ENCODE data around the gene NUCKS1. TPM values are rescaled to one million over a fixed set of nuclear protein-coding genes. Genes with fewer than 3 reads are reported as not detected.

Gene NUCKS1
- total and polyA plus RNA-seq, 10 of the 15 experiments (the other 5 are each of a cell fraction or from before 2014, with no cell fraction given): 40.5 to 135 (median 55.5) TPM

DNA sequence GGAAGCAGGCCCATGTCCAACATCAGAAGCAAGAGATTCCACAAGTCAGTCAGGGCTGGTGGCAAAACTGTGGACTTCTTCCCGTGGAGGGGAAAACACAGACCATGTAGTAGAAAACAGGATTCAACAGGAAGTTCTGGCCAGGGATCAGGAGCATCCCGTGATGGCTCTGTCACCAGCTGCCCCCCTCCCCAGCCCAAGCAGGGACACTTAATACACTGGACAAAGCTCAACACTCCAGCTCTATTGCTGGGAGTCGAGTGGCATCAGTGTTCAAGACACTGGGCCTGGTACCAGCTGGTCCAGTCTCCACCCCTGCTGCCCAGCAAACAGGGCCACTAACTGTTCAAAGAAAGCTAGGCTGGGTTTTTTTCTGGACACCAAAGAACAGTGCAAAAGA lies 73.4 kb downstream of the NUCKS1 start:
- intact Hi-C loops (cut with micrococcal nuclease; ENCODE audit: unreplicated experiment) (no loop called here), in situ Hi-C loops (cut with MboI) (no loop called here)
- Histone ChIP-seq H3K4me3 (no peak overlapping the region), H3K9ac (ENCODE audit: control insufficient read depth, insufficient read depth, low read length) (no peak overlapping the region), H3K9me3 (replicated peaks; ENCODE audit: control insufficient read depth, insufficient read depth, low read length) (no peaks in the 10 kb centered on the region), H3K36me3 (ENCODE audit: control insufficient read depth in 2 of 2, insufficient read depth in 2 of 2, low read length in 1 of 2) (no peaks in the 10 kb centered on the region), H4K20me1 (ENCODE audit: control insufficient read depth, insufficient read depth) (peaks cover 10% of the 10 kb centered on the region; the same call in 1 of the 2 replicates), H2AFZ (ENCODE audit: control insufficient read depth, low read depth, low read length) (no peak overlapping the region), H3K79me2 (ENCODE audit: control insufficient read depth, insufficient read depth, low read length) (no peaks in the 10 kb centered on the region), H3K27me3 (replicated peaks in 1 of 2; ENCODE audit: control insufficient read depth in 2 of 2, insufficient read depth in 2 of 2, low read length in 1 of 2) (0 out of 4 replicates have a peak, but pooled peaks cover 0 to 4% of the 10 kb centered on the region in 2 experiments), H3K27ac (ENCODE audit: control insufficient read depth, insufficient read depth) (no peak overlapping the region), H3K4me2 (ENCODE audit: control insufficient read depth, insufficient read depth) (no peak overlapping the region), H3K4me1 (ENCODE audit: control insufficient read depth, insufficient read depth, low read length) (peaks cover 24% of the 10 kb centered on the region)
- BruUV-seq (replicated peaks): no TSS peak
- RAD21 ChIA-PET (ENCODE audit: unreplicated experiment): interaction anchor here (1.1 to 6.7 kb wide), 5 partner anchors 9 to 301 kb away, joined by 4 to 36 read pairs (median 6); no protein-coding TSS in a partner anchor
- POLR2A ChIA-PET: interaction anchor here (0.6 to 5.0 kb wide), 7 partner anchors 7 to 241 kb away, joined by 3 to 24 read pairs (median 4); no protein-coding TSS in a partner anchor
- SMC1A ChIA-PET (ENCODE audit: uncharacterized antibody, unreplicated experiment): interaction anchor here (1.4 to 26.7 kb wide), 7 partner anchors 9 to 301 kb away, joined by 5 to 1008 read pairs (median 26); no protein-coding TSS in a partner anchor
- DNase-seq (ENCODE audit: low read depth, low spot score) (no peak), ATAC-seq (no peak), FAIRE-seq (no peak)
- 70% methylated on average over 3 of the region's 3 CpGs for WGBS (ENCODE audit: insufficient coverage, insufficient replicate concordance, low lambda C conversion rate, missing lambda C conversion rate)
- no peak for TF ChIP-seq IRF4 (IDR thresholded peaks at IDR 0.05; ENCODE audit: low read depth, low read length)
- CTCF ChIA-PET: interaction anchor here (0.8 to 31.9 kb wide), 9 partner anchors 9 to 342 kb away, joined by 3 to 1339 read pairs (median 7); no protein-coding TSS in a partner anchor

DNA sequence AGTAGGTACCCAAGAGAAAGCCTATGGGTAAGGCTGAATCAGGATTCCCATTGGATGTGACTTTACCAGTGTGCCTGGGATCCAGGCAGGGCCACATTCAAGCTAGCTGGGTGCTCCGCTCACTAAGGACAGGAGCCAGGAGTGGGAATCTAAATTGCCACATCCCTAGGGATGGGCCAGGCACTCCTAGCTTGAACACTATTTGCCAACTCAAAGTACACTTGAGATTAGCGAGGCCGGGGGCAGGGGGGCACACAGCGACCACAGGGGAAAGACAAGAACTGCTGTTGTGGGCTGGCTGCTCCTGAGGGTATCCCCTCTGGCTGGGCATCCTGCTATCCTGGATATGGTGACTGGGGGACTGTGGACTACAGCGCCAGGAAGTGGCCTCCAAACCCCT lies 74.0 kb downstream of the NUCKS1 start:
- Histone ChIP-seq H3K79me2 (ENCODE audit: control insufficient read depth, insufficient read depth, low read length) (no peaks in the 10 kb centered on the region), H3K4me1 (ENCODE audit: control insufficient read depth, insufficient read depth, low read length) (peaks cover 30% of the 10 kb centered on the region), H3K4me2 (ENCODE audit: control insufficient read depth, insufficient read depth) (no peak overlapping the region), H3K27me3 (replicated peaks in 1 of 2; ENCODE audit: control insufficient read depth in 2 of 2, insufficient read depth in 2 of 2, low read length in 1 of 2) (0 out of 4 replicates have a peak, but pooled peaks cover 0 to 4% of the 10 kb centered on the region in 2 experiments), H3K9me3 (replicated peaks; ENCODE audit: control insufficient read depth, insufficient read depth, low read length) (no peaks in the 10 kb centered on the region), H3K9ac (ENCODE audit: control insufficient read depth, insufficient read depth, low read length) (no peak overlapping the region), H2AFZ (ENCODE audit: control insufficient read depth, low read depth, low read length) (no peak overlapping the region), H3K27ac (ENCODE audit: control insufficient read depth, insufficient read depth) (no peak overlapping the region), H3K36me3 (ENCODE audit: control insufficient read depth in 2 of 2, insufficient read depth in 2 of 2, low read length in 1 of 2) (no peaks in the 10 kb centered on the region), H3K4me3 (no peak overlapping the region), H4K20me1 (ENCODE audit: control insufficient read depth, insufficient read depth) (peaks cover 10% of the 10 kb centered on the region; the same call in 1 of the 2 replicates)
- FAIRE-seq (no peak), ATAC-seq (no peak), DNase-seq (ENCODE audit: low read depth, low spot score) (no peak)
- ChIA-PET RAD21 (ENCODE audit: unreplicated experiment) (interaction anchor here (3.7 to 6.7 kb wide), 2 partner anchors 17 to 35 kb away, joined by 23 to 36 read pairs; no protein-coding TSS in a partner anchor), SMC1A (ENCODE audit: uncharacterized antibody, unreplicated experiment) (interaction anchor here (6.6 to 26.7 kb wide), 3 partner anchors 9 to 30 kb away, joined by 59 to 1008 read pairs (median 62); no protein-coding TSS in a partner anchor), CTCF (interaction anchor here (2.0 to 31.9 kb wide), 4 partner anchors 9 to 87 kb away, joined by 4 to 1339 read pairs (median 52); no protein-coding TSS in a partner anchor), POLR2A (interaction anchor here (0.8 to 1.4 kb wide), 3 partner anchors 17 to 241 kb away, joined by 3 to 4 read pairs (median 3); no protein-coding TSS in a partner anchor)
- intact Hi-C loops (cut with micrococcal nuclease; ENCODE audit: unreplicated experiment): no loop called here
- WGBS (ENCODE audit: insufficient coverage, insufficient replicate concordance, low lambda C conversion rate, missing lambda C conversion rate): 91% methylated on average over 5 of the region's 5 CpGs
- in situ Hi-C loops (cut with MboI): no loop called here
- BruUV-seq (replicated peaks): no TSS peak
- TF ChIP-seq MTA2 (IDR thresholded peaks at IDR 0.05; ENCODE audit: low read depth) (no peak), NFIC (IDR thresholded peaks at IDR 0.05; ENCODE audit: low read depth, low read length) (no peak), CEBPB (IDR thresholded peaks at IDR 0.05; ENCODE audit: borderline replicate concordance in 1 of 2, low read depth in 2 of 2, low read length in 2 of 2) (no peak), EGR1 (IDR thresholded peaks at IDR 0.05; ENCODE audit: borderline replicate concordance in 1 of 2, low read depth in 2 of 2, low read length in 2 of 2) (no peak), RAD21 (IDR thresholded peaks at IDR 0.05; ENCODE audit: insufficient read depth, low read depth, low read length) (no peak), BMI1 (IDR thresholded peaks at IDR 0.05; ENCODE audit: borderline replicate concordance) (no peak), MYC (IDR thresholded peaks at IDR 0.05; ENCODE audit: insufficient read depth, insufficient read length, insufficient replicate concordance, low read length, severe bottlenecking) (no peak), POLR2AphosphoS2 (IDR thresholded peaks at IDR 0.05; ENCODE audit: low read depth, low read length) (no peak)
- TF ChIP-seq, protein P1, sequence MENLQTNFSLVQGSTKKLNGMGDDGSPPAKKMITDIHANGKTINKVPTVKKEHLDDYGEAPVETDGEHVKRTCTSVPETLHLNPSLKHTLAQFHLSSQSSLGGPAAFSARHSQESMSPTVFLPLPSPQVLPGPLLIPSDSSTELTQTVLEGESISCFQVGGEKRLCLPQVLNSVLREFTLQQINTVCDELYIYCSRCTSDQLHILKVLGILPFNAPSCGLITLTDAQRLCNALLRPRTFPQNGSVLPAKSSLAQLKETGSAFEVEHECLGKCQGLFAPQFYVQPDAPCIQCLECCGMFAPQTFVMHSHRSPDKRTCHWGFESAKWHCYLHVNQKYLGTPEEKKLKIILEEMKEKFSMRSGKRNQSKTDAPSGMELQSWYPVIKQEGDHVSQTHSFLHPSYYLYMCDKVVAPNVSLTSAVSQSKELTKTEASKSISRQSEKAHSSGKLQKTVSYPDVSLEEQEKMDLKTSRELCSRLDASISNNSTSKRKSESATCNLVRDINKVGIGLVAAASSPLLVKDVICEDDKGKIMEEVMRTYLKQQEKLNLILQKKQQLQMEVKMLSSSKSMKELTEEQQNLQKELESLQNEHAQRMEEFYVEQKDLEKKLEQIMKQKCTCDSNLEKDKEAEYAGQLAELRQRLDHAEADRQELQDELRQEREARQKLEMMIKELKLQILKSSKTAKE (IDR thresholded peaks at IDR 0.05; ENCODE audit: low read depth, poor library complexity, severe bottlenecking): no peak
- TF ChIP-seq, protein P2, sequence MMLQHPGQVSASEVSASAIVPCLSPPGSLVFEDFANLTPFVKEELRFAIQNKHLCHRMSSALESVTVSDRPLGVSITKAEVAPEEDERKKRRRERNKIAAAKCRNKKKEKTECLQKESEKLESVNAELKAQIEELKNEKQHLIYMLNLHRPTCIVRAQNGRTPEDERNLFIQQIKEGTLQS (IDR thresholded peaks at IDR 0.05; ENCODE audit: borderline replicate concordance, extremely low read depth, low read depth, low read length): no peak

All from GM12878 (cell line).